GM12892 (cell line): ENCODE measurements around the gene LHFPL5.

Experiments used
- POLR2A ChIP-seq: IDR thresholded peaks from 2 replicates; pipeline ENCODE4 v1.6.1; 2011; ENCODE audit warnings: low read depth, low read length, control low read depth
- POLR2AphosphoS5 ChIP-seq: IDR thresholded peaks from 2 replicates; pipeline ENCODE4 v1.6.1; 2011; ENCODE audit warnings: low read depth, low read length, control low read depth
- TAF1 ChIP-seq: IDR thresholded peaks from 2 replicates; pipeline ENCODE4 v1.6.1; 2011; ENCODE audit warnings: low read depth, mild to moderate bottlenecking, control low read depth, low read length, borderline replicate concordance

- TF ChIP-seq TAF1: no peak
- no peak for TF ChIP-seq POLR2A
- no peak for TF ChIP-seq POLR2AphosphoS5
Observed at GRCh38 chr6:35776364-35777215, 28.6 kb upstream of the LHFPL5 start, which contains the start of gene CLPSL2.
